ENCODE data around the gene SEC23B. TPM values are rescaled to one million over a fixed set of nuclear protein-coding genes. Genes with fewer than 3 reads are reported as not detected.

The SEC23B gene
- polyA plus RNA-seq, 3 donors = 61.8 to 66.9 (median 66.1) TPM

GRCh38 chr20:18566892-18567738, 59.4 kb downstream of the SEC23B start, which contains the start of gene SMIM26:
TSS of gene SMIM26 (plus strand) at chr20:18567432. CDS start at chr20:18567479, 47 bp downstream.
- DNase-seq (ENCODE audit: extremely low read depth in 1 of 11, low read depth in 9 of 11, low spot score in 4 of 11) = peak; percentile 79 to 94 (median 90)

GRCh38 chr20:18567739-18568091, 60.0 kb downstream of the SEC23B start:
- DNase-seq (ENCODE audit: extremely low read depth in 1 of 11, low read depth in 9 of 11, low spot score in 4 of 11) = peak in 1 of 11 donors; percentile 3

GRCh38 chr20:18571009-18571408, 63.3 kb downstream of the SEC23B start:
- DNase-seq (ENCODE audit: extremely low read depth in 1 of 11, low read depth in 9 of 11, low spot score in 4 of 11) = no peak

GRCh38 chr20:18571578-18571977, 63.8 kb downstream of the SEC23B start:
- DNase-seq (ENCODE audit: extremely low read depth in 1 of 11, low read depth in 9 of 11, low spot score in 4 of 11) = no peak

- no peak for DNase-seq (ENCODE audit: extremely low read depth in 1 of 11, low read depth in 9 of 11, low spot score in 4 of 11)
Measured at GRCh38 chr20:18577942-18578341, 70.2 kb downstream of the SEC23B start.

- no peak for DNase-seq (ENCODE audit: extremely low read depth in 1 of 11, low read depth in 9 of 11, low spot score in 4 of 11)
Measured at GRCh38 chr20:18578581-18578980, 70.8 kb downstream of the SEC23B start.

- no peak for DNase-seq (ENCODE audit: extremely low read depth in 1 of 11, low read depth in 9 of 11, low spot score in 4 of 11)
Measured at GRCh38 chr20:18580012-18580411, 72.3 kb downstream of the SEC23B start.

- no peak for DNase-seq (ENCODE audit: extremely low read depth in 1 of 11, low read depth in 9 of 11, low spot score in 4 of 11)
Measured at GRCh38 chr20:18585134-18585533, 77.4 kb downstream of the SEC23B start.

GRCh38 chr20:18587665-18588573, 80.2 kb downstream of the SEC23B start, which contains the start of gene DTD1:
TSS of gene DTD1 (plus strand) at chr20:18588054. CDS start at chr20:18588073, 19 bp downstream.
- peak; percentile 54 to 80 (median 66) for DNase-seq (ENCODE audit: extremely low read depth in 1 of 11, low read depth in 9 of 11, low spot score in 4 of 11)

GRCh38 chr20:18588574-18588933, 80.8 kb downstream of the SEC23B start:
- DNase-seq (ENCODE audit: extremely low read depth in 1 of 11, low read depth in 9 of 11, low spot score in 4 of 11) = peak in 1 of 11 donors; percentile 2

GRCh38 chr20:18589941-18590674, 82.4 kb downstream of the SEC23B start:
- DNase-seq (ENCODE audit: extremely low read depth in 1 of 11, low read depth in 9 of 11, low spot score in 4 of 11) = no peak

GRCh38 chr20:18596270-18596669, 88.5 kb downstream of the SEC23B start:
- no peak for DNase-seq (ENCODE audit: extremely low read depth in 1 of 11, low read depth in 9 of 11, low spot score in 4 of 11)

GRCh38 chr20:18609741-18610140, 102.0 kb downstream of the SEC23B start:
- no peak for DNase-seq (ENCODE audit: extremely low read depth in 1 of 11, low read depth in 9 of 11, low spot score in 4 of 11)

Other genes starting within 250 kb of the SEC23B start
- gene ZNF133, start 219.4 kb upstream of the SEC23B start, polyA plus RNA-seq (ENCODE audit: insufficient read length in 3 of 3) = 10 to 100 TPM; 27.2 to 37.7 (median 27.3) TPM
- 10 to 100 TPM in 1 of 3 donors, 1 to 10 TPM in 2; 7.2 to 10.3 (median 7.3) TPM for gene DZANK1, start 40.9 kb upstream of the SEC23B start, polyA plus RNA-seq (ENCODE audit: insufficient read length in 3 of 3)
- gene POLR3F, start 40.5 kb upstream of the SEC23B start, polyA plus RNA-seq (ENCODE audit: insufficient read length in 3 of 3) = 10 to 100 TPM; 17.3 to 20.6 (median 19.7) TPM
- gene RBBP9, start 10.7 kb upstream of the SEC23B start, polyA plus RNA-seq (ENCODE audit: insufficient read length in 3 of 3) = 10 to 100 TPM; 27.1 to 34.9 (median 31.2) TPM
- 10 to 100 TPM; 78.5 to 86.7 (median 80.4) TPM for gene SMIM26, start 59.5 kb downstream of the SEC23B start, polyA plus RNA-seq (ENCODE audit: insufficient read length in 3 of 3)
- gene DTD1, start 80.1 kb downstream of the SEC23B start, polyA plus RNA-seq (ENCODE audit: insufficient read length in 3 of 3) = 10 to 100 TPM; 29.8 to 35.8 (median 34.4) TPM